Keratinocyte (primary cell): ENCODE data around the gene PAX5.

Source experiments
- CTCF ChIP-seq, 3 experiments: IDR thresholded peaks in 1 of 3; conservative IDR thresholded peaks in 1 of 3; optimal IDR thresholded peaks in 1 of 3; 2 replicates in 2 of 3; 3 replicates in 1 of 3; pipeline versions ENCODE3 to v1.5.1; 2011; ENCODE audit warnings: low read length in 3 of 3, mild to moderate bottlenecking in 3 of 3, moderate library complexity in 2 of 3, control low read depth in 1 of 3, inconsistent platforms in 1 of 3; ENCODE audit not compliant: insufficient read depth in 2 of 3; ENCODE audit errors: extremely low read depth in 1 of 3
- EZH2 ChIP-seq: IDR thresholded peaks from one replicate; pipeline ENCODE4 v1.6.1; 2012; ENCODE audit warnings: inconsistent platforms, mild to moderate bottlenecking, low read length, moderate library complexity

GRCh38 chr9:36874261-36874660 lies 159.8 kb downstream of the PAX5 start:
- TF ChIP-seq EZH2 = no peak
- TF ChIP-seq CTCF (optimal IDR thresholded peaks at IDR 0.05 in 1 of 3, IDR thresholded peaks at IDR 0.05 in 1 of 3, conservative IDR thresholded peaks at IDR 0.05 in 1 of 3; ENCODE audit: extremely low read depth in 1 of 3, insufficient read depth in 2 of 3, low read length in 3 of 3) = no peak
